IMR-90 (cell line): ENCODE data around the gene KCNQ1. TPM values are rescaled to one million over a fixed set of nuclear protein-coding genes. Genes with fewer than 3 reads are reported as not detected.

ENCODE experiments used
- ATAC-seq: fragments of 200-7000 bp; cut with Tn5 transposase; 2 replicates; pipeline ENCODE4 v1.9.1; 2020; ENCODE audit warnings: low read depth, mild to moderate bottlenecking, moderate library complexity
- BruUV-seq: library from RNA; stranded (reverse); fragments of 400-500 nt; replicated peaks from 2 replicates; lab custom pipeline; 2021; lab: Mats Ljungman, UMichigan
- CTCF ChIA-PET: fragments of 300-600 bp; formaldehyde crosslinking; extraction: SDS; loops from one replicate; lab custom pipeline; 2021; ENCODE audit warnings: antibody characterized with exemption; lab: Yijun Ruan, JAX
- POLR2A ChIA-PET: fragments of 300-600 bp; sonication (Branson Sonifier 250); formaldehyde crosslinking; loops from one replicate; lab custom pipeline; 2022; ENCODE audit warnings: antibody characterized with exemption; ENCODE audit not compliant: unreplicated experiment; lab: Charles Lee
- DNase-seq: peaks from one replicate; pipeline ENCODE4 v3.0.0; 2013
- H2AFZ ChIP-seq: replicated peaks from 2 replicates; pipeline ENCODE3; 2013; ENCODE audit warnings: low read length, mild to moderate bottlenecking; ENCODE audit not compliant: poor library complexity
- H2AK5ac ChIP-seq: 2 replicates; pipeline ENCODE4 v1.6.1; 2013; ENCODE audit warnings: low read depth, low read length, inconsistent platforms
- H2AK9ac ChIP-seq: replicated peaks from 2 replicates; pipeline ENCODE3; 2013; ENCODE audit warnings: mild to moderate bottlenecking, low read depth, low read length, moderate library complexity; ENCODE audit not compliant: poor library complexity
- H2BK120ac ChIP-seq: 2 replicates; pipeline ENCODE4 v1.6.1; 2013; ENCODE audit warnings: low read depth, low read length, inconsistent platforms
- H2BK15ac ChIP-seq: 3 replicates; pipeline ENCODE4 v1.6.1; 2013; ENCODE audit warnings: low read depth, low read length, inconsistent platforms
- H2BK20ac ChIP-seq: 2 replicates; pipeline ENCODE4 v1.6.1; 2013; ENCODE audit warnings: low read depth, mild to moderate bottlenecking, inconsistent platforms, low read length, moderate library complexity
- H2BK5ac ChIP-seq: 2 replicates; pipeline ENCODE4 v1.6.1; 2013; ENCODE audit warnings: mild to moderate bottlenecking, low read depth, low read length, inconsistent platforms; ENCODE audit not compliant: poor library complexity, severe bottlenecking
- H3K14ac ChIP-seq: replicated peaks from 2 replicates; pipeline ENCODE4 v1.6.1; 2013; ENCODE audit warnings: low read depth, low read length, inconsistent platforms
- H3K18ac ChIP-seq: 2 replicates; pipeline ENCODE4 v1.6.1; 2013; ENCODE audit warnings: low read depth, low read length, control low read depth
- H3K23ac ChIP-seq: 2 replicates; pipeline ENCODE4 v1.6.1; 2013; ENCODE audit warnings: low read depth, low read length, inconsistent platforms
- H3K27ac ChIP-seq: 2 replicates; pipeline ENCODE4 v1.5.1; 2013; ENCODE audit warnings: mild to moderate bottlenecking, control low read depth, low read length; ENCODE audit not compliant: insufficient read depth
- H3K27me3 ChIP-seq: 2 replicates; pipeline ENCODE4 v1.6.1; 2013; ENCODE audit warnings: low read length; ENCODE audit not compliant: control insufficient read depth, insufficient read depth
- H3K36me3 ChIP-seq: 2 replicates; pipeline ENCODE4 v1.6.1; 2013; ENCODE audit warnings: low read length, mixed read lengths; ENCODE audit not compliant: control insufficient read depth, insufficient read depth
- H3K4ac ChIP-seq: 2 replicates; pipeline ENCODE4 v1.6.1; 2013; ENCODE audit warnings: low read depth, low read length, inconsistent platforms
- H3K4me1 ChIP-seq: 2 replicates; pipeline ENCODE4 v1.6.1; 2013; ENCODE audit warnings: low read length, mixed read lengths; ENCODE audit not compliant: control insufficient read depth, insufficient read depth
- H3K4me2 ChIP-seq: 2 replicates; pipeline ENCODE4 v1.6.1; 2013; ENCODE audit warnings: low read depth, mild to moderate bottlenecking, control low read depth, low read length, moderate library complexity
- H3K4me3 ChIP-seq: 2 replicates; pipeline ENCODE4 v1.5.1; 2013; ENCODE audit warnings: low read depth, mild to moderate bottlenecking, control low read depth, low read length, moderate library complexity; ENCODE audit not compliant: insufficient read depth
- H3K56ac ChIP-seq: 2 replicates; pipeline ENCODE4 v1.6.1; 2013; ENCODE audit warnings: low read length, inconsistent platforms; ENCODE audit not compliant: insufficient read depth; ENCODE audit errors: extremely low read depth
- H3K79me1 ChIP-seq, 2 experiments: 2 replicates each; pipeline ENCODE4 v1.6.1; 2013; ENCODE audit warnings: low read length in 2 of 2, inconsistent platforms in 1 of 2, low read depth in 1 of 2
- H3K9ac ChIP-seq: 2 replicates; pipeline ENCODE4 v1.6.1; 2013; ENCODE audit warnings: low read depth, low read length, control low read depth
- H3K9me1 ChIP-seq: 2 replicates; pipeline ENCODE4 v1.6.1; 2013; ENCODE audit warnings: low read length, inconsistent platforms; ENCODE audit not compliant: insufficient read depth
- H3K9me3 ChIP-seq: 2 replicates; pipeline ENCODE4 v1.6.1; 2013; ENCODE audit warnings: low read length; ENCODE audit not compliant: control insufficient read depth, insufficient read depth
- H4K20me1 ChIP-seq: 2 replicates; pipeline ENCODE4 v1.6.1; 2013; ENCODE audit warnings: low read length, inconsistent platforms; ENCODE audit not compliant: insufficient read depth
- H4K5ac ChIP-seq: 2 replicates; pipeline ENCODE4 v1.6.1; 2013; ENCODE audit warnings: mild to moderate bottlenecking, low read depth, low read length, control low read depth
- H4K8ac ChIP-seq, 2 experiments: 2 replicates each; pipeline ENCODE4 v1.6.1; 2013; ENCODE audit warnings: low read depth in 2 of 2, low read length in 2 of 2, control low read depth in 1 of 2, inconsistent platforms in 1 of 2
- H4K91ac ChIP-seq: 2 replicates; pipeline ENCODE4 v1.6.1; 2013; ENCODE audit warnings: low read depth, low read length, inconsistent platforms; ENCODE audit not compliant: insufficient read depth
- BHLHE40 ChIP-seq: fragments of 150-350 bp; IDR thresholded peaks from 2 replicates; pipeline ENCODE4 v1.6.1; 2016; ENCODE audit warnings: mild to moderate bottlenecking, low read depth, low read length
- CHD1 ChIP-seq: IDR thresholded peaks from 2 replicates; pipeline ENCODE4 v1.6.1; 2012; ENCODE audit warnings: low read depth, low read length, improper control_type of control experiment
- MAFK ChIP-seq: IDR thresholded peaks from 2 replicates; pipeline ENCODE4 v1.6.1; 2012; ENCODE audit warnings: low read depth, low read length, improper control_type of control experiment
- MAZ ChIP-seq: IDR thresholded peaks from 2 replicates; pipeline ENCODE4 v1.6.1; 2012; ENCODE audit warnings: low read depth, mild to moderate bottlenecking, low read length, improper control_type of control experiment, moderate library complexity, borderline replicate concordance
- MXI1 ChIP-seq: IDR thresholded peaks from 2 replicates; pipeline ENCODE4 v1.6.1; 2012; ENCODE audit warnings: low read depth, mild to moderate bottlenecking, low read length, moderate library complexity, borderline replicate concordance
- NFE2L2 ChIP-seq: fragments of 150-350 bp; IDR thresholded peaks from 2 replicates; pipeline ENCODE4 v1.6.1; 2016; ENCODE audit warnings: low read depth, mild to moderate bottlenecking, low read length
- POLR2A ChIP-seq: IDR thresholded peaks from 2 replicates; pipeline ENCODE4 v1.6.1; 2012; ENCODE audit warnings: mild to moderate bottlenecking, low read depth, low read length
- RCOR1 ChIP-seq: IDR thresholded peaks from 2 replicates; pipeline ENCODE4 v1.6.1; 2012; ENCODE audit warnings: mild to moderate bottlenecking, low read length, improper control_type of control experiment; ENCODE audit not compliant: insufficient replicate concordance
- RFX5 ChIP-seq: IDR thresholded peaks from 2 replicates; pipeline ENCODE4 v1.8.0; 2012; ENCODE audit warnings: low read depth, mild to moderate bottlenecking, low read length, moderate library complexity
- WGBS, 2 experiments: methylation state at CpG; one replicate each; pipeline versions ENCODE4 v1.1.5 to v1.1.7; 2013; ENCODE audit warnings: missing lambda C conversion rate in 2 of 2; ENCODE audit not compliant: insufficient read length in 1 of 2; ENCODE audit errors: extremely low coverage in 2 of 2; 5-methylcytosine and 5-hydroxymethylcytosine counted together
- dilution Hi-C: fragments of 300-500 bp; cut with HindIII; formaldehyde crosslinking; loops from one replicate; pipeline ENCODE4 v1.14.3; 2018; ENCODE audit warnings: low sequenced_read_pairs; ENCODE audit not compliant: unreplicated experiment
- in situ Hi-C: fragments of 300-500 bp; cut with MboI; formaldehyde crosslinking; loops from 3 replicates; pipeline ENCODE4 v1.14.3; 2019; ENCODE audit warnings: low sequenced_read_pairs, inconsistent platforms, mixed read lengths
- intact Hi-C: fragments of 100-400 bp; cut with micrococcal nuclease; formaldehyde crosslinking; loops from 2 replicates; pipeline ENCODE4 v1.10.0; 2022
- polyA plus RNA-seq, 3 experiments: library from polyadenylated mRNA; depleted of rRNA; stranded (reverse); fragments of >200 nt; gene quantifications; 2 replicates each; pipeline ENCODE4 v1.2.3, GENCODE V29; 2012; ENCODE audit warnings: low replicate concordance in 1 of 3
- total RNA-seq: library from RNA; depleted of rRNA; stranded (reverse); fragments of >200 nt; gene quantifications from 2 replicates; pipeline ENCODE4 v1.2.3, GENCODE V29; 2012
- TF ChIP-seq, protein P1 (sequence below): fragments of 150-350 bp; IDR thresholded peaks from 2 replicates; pipeline ENCODE4 v1.6.1; 2016; ENCODE audit warnings: low read depth, mild to moderate bottlenecking, low read length, moderate library complexity, borderline replicate concordance
- TF ChIP-seq, protein P2 (sequence below): conservative IDR thresholded peaks from 2 replicates; pipeline ENCODE4 v1.5.1; 2012; ENCODE audit warnings: mild to moderate bottlenecking, low read depth, low read length, improper control_type of control experiment
- TF ChIP-seq, protein P3 (sequence below): fragments of 150-350 bp; IDR thresholded peaks from 2 replicates; pipeline ENCODE4 v1.6.1; 2017; ENCODE audit warnings: mild to moderate bottlenecking, antibody characterized with exemption, low read length, low read depth

KCNQ1 gene
- total and polyA plus RNA-seq, 2 of the 4 experiments (the other 2 are of a cell fraction), result 0.07 TPM; not detected in 1

DNA sequence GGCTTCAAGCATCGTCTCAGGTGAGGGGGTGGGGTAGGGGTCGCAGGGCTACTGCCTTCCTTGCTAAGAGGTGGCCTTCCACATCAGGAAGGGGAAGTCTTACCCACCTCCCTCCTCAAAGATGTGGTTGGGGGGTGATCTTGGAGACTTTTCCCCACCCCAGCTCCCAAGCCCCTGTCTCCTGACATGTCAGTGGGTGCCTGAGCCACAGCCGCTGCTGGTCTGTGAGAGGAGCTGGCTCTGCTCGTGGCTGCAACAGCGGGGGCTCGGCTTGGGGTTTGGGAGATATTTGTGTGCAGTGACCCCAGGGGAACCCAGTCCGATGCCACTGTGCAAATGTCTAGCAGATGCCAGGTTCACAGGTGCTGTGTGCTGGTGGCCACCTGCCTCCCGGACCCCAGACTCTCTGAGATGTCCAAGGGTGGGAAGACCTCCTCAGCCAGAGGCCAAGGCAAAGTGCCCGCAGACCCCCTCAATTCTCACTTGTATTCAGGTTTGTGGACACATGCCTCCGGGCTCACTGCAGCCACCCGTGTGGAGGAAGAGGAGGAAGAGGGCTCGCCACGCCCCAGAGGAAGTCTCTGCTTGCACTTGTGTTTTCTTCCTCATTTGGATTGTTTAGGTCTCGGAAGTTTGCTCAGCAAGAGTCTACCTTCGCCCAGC lies 1.9 kb downstream of the KCNQ1 start:
- Histone ChIP-seq H3K9me1 (no peaks in the 10 kb centered on the region), H3K4me3 (no peak overlapping the region), H2BK120ac (no peak overlapping the region), H3K9ac (no peak overlapping the region), H2BK20ac (no peak overlapping the region), H4K20me1 (no peaks in the 10 kb centered on the region), H4K8ac (no peak overlapping the region), H2AK5ac (no peak overlapping the region), H3K23ac (no peak overlapping the region), H3K79me1 (no peaks in the 10 kb centered on the region), H3K18ac (no peak overlapping the region), H3K14ac (no peak overlapping the region), H3K4me2 (no peak overlapping the region), H4K91ac (no peak overlapping the region), H3K27me3 (peaks cover 61% of the 10 kb centered on the region), H2AK9ac (no peak overlapping the region), H4K5ac (no peak overlapping the region), H3K56ac (no peak overlapping the region), H3K4me1 (no peaks in the 10 kb centered on the region), H2AFZ (no peak overlapping the region), H3K27ac (no peak overlapping the region), H2BK15ac (no peak overlapping the region), H3K4ac (no peak overlapping the region), H3K9me3 (no peaks in the 10 kb centered on the region; the same call in 1 of the 2 replicates), H2BK5ac (no peak overlapping the region), H3K36me3 (no peaks in the 10 kb centered on the region)
- dilution Hi-C loops, result no loop called here
- intact Hi-C loops, result no loop called here
- ChIA-PET POLR2A (no interaction called here), CTCF (no interaction called here)
- in situ Hi-C loops, result no loop called here
- no peak for TF ChIP-seq CHD1
- TF ChIP-seq, protein P1, sequence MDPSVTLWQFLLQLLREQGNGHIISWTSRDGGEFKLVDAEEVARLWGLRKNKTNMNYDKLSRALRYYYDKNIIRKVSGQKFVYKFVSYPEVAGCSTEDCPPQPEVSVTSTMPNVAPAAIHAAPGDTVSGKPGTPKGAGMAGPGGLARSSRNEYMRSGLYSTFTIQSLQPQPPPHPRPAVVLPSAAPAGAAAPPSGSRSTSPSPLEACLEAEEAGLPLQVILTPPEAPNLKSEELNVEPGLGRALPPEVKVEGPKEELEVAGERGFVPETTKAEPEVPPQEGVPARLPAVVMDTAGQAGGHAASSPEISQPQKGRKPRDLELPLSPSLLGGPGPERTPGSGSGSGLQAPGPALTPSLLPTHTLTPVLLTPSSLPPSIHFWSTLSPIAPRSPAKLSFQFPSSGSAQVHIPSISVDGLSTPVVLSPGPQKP, result no peak
- no peak for TF ChIP-seq POLR2A
- TF ChIP-seq MAZ, result no peak
- TF ChIP-seq, protein P2, sequence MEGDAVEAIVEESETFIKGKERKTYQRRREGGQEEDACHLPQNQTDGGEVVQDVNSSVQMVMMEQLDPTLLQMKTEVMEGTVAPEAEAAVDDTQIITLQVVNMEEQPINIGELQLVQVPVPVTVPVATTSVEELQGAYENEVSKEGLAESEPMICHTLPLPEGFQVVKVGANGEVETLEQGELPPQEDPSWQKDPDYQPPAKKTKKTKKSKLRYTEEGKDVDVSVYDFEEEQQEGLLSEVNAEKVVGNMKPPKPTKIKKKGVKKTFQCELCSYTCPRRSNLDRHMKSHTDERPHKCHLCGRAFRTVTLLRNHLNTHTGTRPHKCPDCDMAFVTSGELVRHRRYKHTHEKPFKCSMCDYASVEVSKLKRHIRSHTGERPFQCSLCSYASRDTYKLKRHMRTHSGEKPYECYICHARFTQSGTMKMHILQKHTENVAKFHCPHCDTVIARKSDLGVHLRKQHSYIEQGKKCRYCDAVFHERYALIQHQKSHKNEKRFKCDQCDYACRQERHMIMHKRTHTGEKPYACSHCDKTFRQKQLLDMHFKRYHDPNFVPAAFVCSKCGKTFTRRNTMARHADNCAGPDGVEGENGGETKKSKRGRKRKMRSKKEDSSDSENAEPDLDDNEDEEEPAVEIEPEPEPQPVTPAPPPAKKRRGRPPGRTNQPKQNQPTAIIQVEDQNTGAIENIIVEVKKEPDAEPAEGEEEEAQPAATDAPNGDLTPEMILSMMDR, result no peak
- TF ChIP-seq, protein P3, sequence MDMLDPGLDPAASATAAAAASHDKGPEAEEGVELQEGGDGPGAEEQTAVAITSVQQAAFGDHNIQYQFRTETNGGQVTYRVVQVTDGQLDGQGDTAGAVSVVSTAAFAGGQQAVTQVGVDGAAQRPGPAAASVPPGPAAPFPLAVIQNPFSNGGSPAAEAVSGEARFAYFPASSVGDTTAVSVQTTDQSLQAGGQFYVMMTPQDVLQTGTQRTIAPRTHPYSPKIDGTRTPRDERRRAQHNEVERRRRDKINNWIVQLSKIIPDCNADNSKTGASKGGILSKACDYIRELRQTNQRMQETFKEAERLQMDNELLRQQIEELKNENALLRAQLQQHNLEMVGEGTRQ, result no peak
- no peak for TF ChIP-seq BHLHE40
- no peak for TF ChIP-seq RCOR1
- no peak for TF ChIP-seq NFE2L2
- TF ChIP-seq MXI1, result no peak
- no peak for TF ChIP-seq RFX5
- TF ChIP-seq MAFK, result no peak
- ATAC-seq (no peak), DNase-seq (no peak)
- no TSS peak for BruUV-seq
- WGBS, 2 experiments, result 90% methylated on average over 2 of the region's 15 CpGs; no CpG with 5 or more reads in 1 of the 2 experiments
